GM18499 (cell line): Measurements from ENCODE around the gene MRPL14.

Experiments
- ATAC-seq: cut with Tn5 transposase; IDR thresholded peaks from one replicate; pipeline ENCODE4 v1.9.1; 2021; ENCODE audit warnings: moderate number of reproducible peaks; ENCODE audit not compliant: insufficient read depth, unreplicated experiment

The MRPL14 gene

GRCh38 chr6:44084231-44085014, 42.8 kb downstream of the MRPL14 start:
- ATAC-seq = no peak

DNA sequence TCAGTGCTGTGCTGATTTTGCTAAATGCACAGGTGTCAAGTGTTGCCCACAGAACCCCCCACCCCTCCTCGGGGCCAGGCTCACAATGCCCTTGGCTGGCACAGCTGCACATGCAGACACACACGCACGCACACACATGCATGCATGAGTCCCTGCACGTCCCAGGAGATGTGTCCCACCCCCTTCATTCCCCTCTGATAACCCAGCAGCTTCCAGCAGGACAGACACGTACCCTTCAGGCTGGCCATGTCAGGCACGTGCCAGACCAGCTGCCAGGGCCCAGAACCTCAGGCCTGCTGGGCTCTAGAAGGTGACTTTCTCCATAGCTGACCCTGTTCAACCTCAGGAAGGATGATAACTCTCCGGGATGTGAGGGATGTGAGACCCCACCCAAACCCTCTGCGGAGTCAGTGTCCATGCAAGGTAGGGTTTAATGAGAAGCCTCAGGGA, 44.4 kb downstream of the MRPL14 start:
- no peak for ATAC-seq

DNA sequence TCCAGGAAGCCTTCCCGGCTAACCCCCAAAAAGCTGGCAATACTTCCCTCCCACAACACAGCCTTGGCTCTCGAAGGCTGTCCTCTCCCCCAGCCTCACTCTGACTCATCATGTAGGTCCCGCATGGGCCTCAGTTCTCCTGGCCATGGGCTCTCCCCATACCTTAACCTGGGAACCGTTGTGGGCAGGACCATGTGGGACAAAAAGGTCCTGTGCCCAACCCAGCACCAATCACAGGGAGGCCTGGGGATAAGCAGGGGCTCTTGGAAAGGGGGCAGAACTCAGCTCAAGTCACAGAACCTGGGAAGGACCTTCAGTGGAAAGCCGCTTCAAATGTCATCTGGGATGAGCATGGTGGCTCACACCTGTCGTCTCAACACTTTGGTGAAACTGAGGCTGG, 45.5 kb downstream of the MRPL14 start:
- no peak for ATAC-seq

DNA sequence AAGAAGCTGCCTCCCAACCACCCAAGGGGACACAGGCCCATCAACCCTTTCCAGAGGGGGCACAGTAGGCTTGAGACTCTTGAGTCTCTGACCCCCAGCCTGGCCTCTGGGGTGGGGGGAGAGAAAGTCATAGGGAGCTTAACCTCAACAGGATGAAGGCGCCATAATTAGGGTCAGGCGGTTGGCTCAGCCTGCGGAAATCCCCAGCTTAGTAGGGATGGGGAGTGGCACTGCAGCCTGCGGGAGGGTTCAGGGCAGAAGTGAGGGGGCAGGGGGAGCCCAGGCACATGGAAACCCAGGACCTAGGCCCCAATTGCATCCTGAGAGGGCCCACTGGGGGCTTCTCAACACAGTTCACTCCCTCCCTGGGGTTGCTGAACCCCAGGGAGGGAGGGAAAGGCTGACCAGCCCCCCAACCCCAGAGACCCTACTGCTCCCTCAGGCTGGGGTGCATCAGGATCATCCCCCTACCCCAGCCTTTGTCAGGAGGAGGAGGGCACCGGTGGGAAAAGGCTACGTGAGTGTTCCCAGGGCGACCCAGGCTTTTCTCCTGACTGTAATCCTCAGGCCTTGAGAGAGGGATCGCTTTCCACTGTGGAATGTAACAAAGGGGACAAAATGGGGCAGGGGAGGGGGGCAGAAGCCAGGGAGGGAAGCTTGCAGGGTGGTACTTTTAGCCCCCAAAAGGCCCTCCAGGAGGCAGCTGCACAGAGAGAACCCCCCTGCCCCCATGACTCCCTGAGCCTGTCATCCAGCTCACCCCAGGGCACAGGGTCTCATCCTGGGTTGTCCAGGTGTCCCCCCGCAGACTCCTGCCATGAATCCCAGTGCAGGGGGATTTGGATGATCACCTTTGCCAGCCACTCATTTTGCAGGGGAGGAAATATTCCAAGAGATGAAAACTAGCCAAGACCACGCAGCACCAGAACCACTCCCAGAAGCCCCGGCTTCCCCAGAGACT, 46.4 kb downstream of the MRPL14 start:
- no peak for ATAC-seq

GRCh38 chr6:44079672-44080071, 47.6 kb downstream of the MRPL14 start:
- ATAC-seq = no peak

DNA sequence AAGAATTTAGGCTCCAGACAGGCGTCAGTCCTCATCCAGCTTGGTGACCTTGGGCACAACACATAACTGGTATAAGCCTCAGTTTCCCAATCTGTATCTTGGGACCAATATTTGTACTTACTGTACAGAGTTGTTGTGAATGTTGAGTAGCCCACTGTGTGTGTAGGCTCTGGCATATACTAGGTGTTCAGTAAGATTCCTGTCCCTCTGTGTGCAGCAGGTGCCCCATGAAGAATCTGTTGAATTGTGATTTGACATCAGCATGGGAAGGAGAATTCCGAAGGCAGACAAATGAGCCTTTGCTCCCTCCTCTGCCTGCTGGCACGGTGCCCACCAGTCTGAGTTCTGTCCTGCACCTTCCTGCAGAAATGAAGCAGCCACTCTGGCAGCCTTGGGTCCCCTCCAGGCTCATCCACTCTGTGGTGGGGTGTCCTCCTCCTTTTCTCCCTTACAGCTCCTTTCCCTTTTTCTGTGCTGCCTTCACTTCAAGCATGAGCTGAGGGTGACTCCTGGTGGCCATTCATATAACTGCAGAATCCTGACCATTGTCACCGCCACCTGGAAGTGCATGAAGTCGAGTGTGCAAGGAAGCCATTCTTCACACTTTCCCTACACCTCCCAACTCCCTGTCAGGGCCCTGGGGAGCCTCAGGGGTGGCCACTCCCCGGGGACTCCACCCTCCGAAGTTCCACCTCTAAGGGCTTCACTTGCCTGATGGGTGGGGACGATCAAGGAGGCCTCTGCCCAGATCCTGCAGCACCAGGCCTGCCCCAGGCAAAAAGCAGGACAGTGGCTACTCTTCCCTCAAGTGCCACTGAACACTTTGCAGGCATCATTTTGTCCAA, 48.2 kb downstream of the MRPL14 start:
- no peak for ATAC-seq

DNA sequence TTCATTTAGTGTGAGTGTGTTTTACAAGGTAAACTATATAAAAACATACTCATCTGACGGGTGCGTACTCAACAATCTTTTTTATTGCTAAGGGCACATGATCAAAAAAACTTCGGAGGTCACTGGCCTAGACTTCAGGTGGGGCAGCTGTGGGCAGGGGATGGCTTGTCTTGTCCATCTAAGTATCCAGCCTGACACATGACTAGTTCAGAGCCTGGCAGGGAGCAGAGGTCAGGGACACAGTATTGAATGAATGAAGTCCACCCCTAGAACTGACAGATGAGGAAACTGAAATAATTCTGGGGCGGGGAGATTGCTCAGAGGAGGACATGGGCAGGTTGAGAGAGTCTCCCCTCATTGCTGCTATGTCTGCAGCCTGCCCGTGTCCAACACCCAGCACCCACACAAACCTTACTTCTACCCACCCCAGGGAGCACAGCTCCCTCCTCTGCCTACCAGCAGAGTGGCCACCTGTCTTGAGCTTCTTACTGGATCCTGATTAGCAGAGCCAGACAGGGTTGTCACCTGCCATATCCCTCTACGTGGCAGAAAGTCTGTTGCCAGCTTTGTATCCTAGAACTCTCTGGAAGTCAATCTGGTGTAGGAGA, 48.9 kb downstream of the MRPL14 start:
- no peak for ATAC-seq

DNA sequence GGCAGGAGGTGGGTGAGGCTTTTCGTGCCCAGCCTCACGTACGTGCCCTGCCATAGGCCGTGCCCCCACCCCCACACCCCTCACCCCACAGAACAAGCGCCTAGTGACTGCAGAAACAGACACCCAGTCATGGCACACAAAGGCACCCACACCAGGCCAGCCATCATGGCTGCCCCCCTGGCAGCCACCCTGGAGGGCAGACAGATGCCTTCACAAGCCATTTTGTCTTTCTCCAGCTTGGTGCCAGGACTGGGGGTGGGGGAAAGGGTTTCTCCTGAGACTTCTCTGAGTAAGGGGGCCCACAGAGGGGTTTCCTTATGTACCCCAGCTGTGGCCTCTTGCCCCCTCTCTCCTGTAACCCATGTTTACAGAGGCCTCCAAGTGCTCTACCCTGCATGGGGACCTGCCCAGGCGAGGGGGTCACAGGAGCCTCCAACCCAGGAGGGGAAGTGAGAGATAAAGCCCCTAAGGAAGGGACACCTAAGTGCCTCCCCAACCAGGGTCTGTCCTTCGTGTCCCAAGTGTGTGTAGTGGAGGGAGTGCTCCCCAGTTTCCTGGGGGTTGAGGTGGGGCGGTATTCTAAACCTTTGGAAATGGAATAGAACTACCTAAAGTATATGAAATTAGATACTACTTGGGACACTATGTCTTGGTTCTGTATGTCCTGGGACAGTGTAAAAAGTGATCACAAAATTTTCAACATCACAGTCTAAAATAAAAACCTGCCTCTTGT, 49.9 kb downstream of the MRPL14 start:
- no peak for ATAC-seq

GRCh38 chr6:44076356-44077213, 50.7 kb downstream of the MRPL14 start:
- no peak for ATAC-seq

DNA sequence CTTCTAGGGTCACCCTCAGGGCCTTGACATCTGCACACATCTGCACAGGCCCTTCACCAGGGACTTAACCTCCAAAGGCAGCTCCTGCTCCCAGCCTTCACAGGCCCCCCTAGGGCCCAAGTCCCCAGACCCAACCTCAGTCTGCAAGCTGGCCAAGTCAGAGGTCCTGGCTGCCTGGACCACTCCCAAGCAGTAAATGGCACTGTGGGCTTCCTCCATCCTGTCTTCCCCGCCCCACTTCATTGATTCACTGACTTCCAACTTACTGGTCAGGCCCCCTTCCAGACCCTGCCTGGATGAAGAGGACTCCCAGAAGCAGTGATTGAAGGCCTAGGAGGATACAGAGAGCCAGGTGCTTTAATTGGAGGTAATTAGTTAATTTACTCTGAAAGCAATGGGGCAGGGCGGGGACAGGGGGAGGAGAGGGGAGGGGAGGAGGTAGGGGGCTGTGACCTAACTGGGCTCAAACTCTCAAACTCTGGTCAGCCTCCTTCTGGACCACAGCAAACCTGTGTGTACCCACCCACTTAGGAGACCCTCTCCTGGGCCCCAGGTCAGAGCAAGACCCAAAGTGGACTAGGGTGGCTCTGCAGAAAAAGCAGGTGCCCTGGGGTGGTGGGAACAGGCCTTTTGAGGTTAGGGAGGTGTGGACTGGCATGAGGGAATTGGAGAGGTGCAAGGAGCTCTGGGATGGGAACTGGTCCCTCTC, 51.5 kb downstream of the MRPL14 start:
- ATAC-seq = no peak

- ATAC-seq = no peak
Measured at GRCh38 chr6:44074813-44075646, 52.2 kb downstream of the MRPL14 start.

GRCh38 chr6:44074439-44074812, 52.8 kb downstream of the MRPL14 start:
- ATAC-seq = peak; percentile 29

DNA sequence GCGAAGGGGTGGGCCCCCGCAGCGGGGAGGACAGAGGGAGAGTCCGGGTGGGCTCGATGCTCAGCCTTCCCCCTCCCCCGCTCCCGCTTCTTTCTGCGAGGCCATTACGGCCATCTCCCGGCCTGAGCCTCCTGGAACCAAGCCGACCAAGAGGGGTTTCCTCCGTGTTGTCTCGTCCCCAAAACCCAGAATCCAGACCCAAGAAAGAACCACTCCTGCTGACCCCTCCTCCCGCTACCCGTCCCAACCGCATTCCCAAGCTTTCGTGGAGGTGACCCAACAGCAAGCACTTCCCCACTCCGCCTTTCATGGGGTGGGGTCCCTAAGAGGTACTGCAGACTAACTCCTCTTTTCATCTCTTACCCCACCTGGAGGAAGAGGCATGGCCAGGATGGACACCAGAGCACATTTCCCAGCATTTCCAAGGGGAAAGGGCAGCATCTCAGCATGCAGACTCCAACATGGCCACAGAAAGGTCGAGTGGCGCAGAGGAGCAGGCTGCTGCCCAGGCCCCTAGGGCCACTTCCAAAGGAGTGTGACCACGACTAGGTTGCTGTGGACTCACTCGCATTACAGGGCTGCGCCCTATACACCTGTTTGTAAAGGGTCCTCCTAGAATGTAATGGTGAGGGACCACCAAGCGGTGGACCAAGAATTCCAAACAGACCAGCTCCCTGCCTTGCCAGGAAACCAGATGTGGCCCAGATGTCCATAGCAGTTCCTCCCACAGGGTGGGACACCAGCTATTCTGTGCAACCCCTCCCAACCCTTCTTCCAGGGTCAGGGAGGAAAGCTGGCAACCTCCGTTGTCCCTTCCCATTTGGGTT, 53.4 kb downstream of the MRPL14 start:
- no peak for ATAC-seq

DNA sequence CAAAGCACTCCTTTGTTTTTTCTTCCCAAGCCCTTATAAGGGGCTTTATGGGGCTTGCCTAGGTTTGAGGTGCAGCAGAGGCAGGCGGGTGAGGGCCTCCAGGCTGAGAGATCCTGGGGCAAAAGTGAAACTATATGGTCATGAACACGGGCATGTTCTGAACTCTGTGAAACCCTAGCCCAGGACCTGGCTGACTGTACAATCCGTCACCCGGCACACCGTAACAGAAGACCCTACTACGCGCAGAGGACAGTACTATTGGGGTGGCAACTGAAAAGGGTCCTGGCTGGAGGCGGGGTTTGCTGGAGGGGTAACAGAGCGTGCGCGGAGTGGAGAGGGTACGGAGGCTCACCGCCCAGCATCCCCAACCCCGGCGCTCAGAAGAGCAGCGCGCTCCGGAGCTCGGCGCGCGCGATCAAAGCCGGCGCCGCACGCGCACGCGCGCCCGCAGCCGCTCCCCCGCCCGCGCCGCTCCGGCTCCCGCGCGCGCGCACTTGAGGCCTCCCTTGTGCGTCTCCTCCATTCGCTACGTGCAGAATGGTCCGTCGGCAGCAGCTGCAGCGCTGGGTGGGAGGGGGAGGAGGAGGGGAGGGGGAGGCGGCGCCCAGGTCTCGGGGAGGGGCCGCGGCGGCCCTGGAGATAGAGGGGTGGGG, 54.2 kb downstream of the MRPL14 start:
- ATAC-seq = peak; percentile 32

- no peak for ATAC-seq
Measured at GRCh38 chr6:44072452-44072958, 54.7 kb downstream of the MRPL14 start.
